Measurements from ENCODE around the gene ERICH4.
"Not testable (repeated sequence)": the region's sequence is repeated elsewhere in the genome, so short reads cannot be mapped to it uniquely, and the experiment has no call there.

ERICH4 gene

DNA sequence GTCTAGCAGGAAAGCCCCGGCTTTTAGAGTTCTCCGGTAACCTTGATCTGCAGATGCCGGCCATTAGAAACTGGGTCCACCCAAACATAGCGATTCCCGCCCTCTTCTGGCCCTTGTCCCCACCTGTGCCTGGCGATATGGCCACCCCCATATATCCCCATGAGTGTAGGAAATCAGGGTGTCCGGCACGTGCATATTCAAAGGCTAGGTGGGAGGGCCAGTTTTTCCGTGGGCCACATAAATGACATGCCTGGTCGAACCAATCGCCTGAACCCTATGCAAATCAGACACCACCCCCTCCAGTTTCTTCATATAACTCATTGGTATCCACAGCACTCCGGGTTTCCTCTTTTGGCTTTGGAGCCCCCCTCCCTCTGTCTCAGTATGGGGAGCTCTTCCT, 37.4 kb downstream of the ERICH4 start:
- no peak for DNase-seq

GRCh38 chr19:41484822-41485221, 41.9 kb downstream of the ERICH4 start:
- no peak for DNase-seq

GRCh38 chr19:41486953-41487352, 44.0 kb downstream of the ERICH4 start:
- not testable (repeated sequence) for DNase-seq

DNA sequence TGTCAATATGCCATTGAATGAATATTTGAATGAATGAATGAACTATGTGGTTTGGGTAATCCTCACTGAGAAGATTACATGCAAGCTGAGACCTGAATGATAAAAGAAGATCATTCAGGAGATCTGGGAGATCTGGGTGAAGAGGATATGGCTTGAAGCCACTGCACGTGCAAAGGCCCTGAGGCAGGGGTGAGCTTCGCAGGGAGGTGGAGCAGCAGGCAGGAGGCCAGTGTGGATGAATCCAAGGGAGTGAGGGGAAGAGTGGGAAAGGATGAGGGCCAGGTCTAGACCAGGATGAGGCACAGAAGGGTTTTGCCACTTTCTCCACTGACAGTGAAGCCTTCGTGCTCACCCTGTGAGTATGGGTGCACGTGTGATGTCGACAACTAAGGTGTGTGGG, 49.9 kb downstream of the ERICH4 start:
- DNase-seq: no peak

All from activated CD4-positive, CD25-positive, alpha-beta regulatory T cell (primary cell).